HG02885 (cell line): ENCODE data around the gene CASKIN1.
"Not testable (repeated sequence)": the region's sequence is repeated elsewhere in the genome, so short reads cannot be mapped to it uniquely, and the experiment has no call there.

Source experiments
- ATAC-seq: cut with Tn5 transposase; IDR thresholded peaks from one replicate; pipeline ENCODE4 v1.9.1; 2021; ENCODE audit warnings: mild to moderate bottlenecking; ENCODE audit not compliant: unreplicated experiment, poor library complexity

CASKIN1 gene

DNA sequence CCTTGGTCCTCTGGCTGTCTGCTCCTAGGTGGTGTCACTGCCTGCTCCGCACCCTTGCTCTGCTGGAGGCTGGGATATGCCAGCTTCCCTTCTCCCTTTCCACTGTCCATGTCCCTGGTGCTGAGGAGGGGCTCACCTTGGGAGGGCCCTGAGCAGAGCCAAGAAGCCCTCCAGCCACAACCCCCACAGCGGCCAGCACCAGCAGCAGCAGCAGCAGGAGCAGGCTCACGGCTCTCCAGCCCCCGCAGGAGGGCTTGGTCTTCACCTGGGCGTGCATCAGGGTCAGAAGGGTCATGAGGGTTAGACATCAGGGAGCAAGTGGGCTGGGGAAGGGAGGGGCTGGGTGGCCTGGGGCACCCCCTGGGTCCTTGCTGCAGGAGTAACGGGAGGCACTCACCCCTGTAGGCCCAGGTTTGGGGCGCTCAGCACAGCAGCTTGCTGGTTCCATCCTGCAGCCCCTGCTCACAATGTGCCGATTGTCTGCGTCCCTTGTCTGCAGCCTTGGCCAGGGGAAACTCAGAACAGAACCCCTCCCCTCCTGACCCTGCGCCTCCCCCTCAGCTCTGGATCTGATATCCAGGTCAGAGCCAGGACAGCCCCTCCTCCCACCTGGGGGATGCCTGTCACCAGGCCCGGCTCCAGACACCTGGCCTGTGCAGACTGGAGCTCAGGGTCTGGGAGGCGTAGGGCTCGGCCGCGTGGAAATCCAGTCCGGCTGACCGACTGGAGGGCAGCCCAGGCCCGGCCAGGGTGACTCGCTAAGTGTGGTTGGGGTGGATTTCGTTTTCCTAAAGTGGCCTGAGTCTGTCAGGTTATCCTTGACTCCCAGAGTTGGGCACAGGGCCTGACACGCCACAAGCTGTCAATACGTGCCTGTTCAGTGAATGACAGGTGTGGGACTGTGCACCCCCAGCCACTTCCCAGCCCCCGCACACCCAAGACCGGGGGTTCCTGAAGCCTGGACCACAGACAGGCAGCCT lies 14.3 kb upstream of the CASKIN1 start, which contains the start of gene BRICD5:
Gene BRICD5 (minus strand): TSS at position 478 of the 980 bp plus-strand sequence. CDS start 30 bp downstream, at position 448.
- ATAC-seq = no peak

GRCh38 chr16:2210009-2210332 lies 13.6 kb upstream of the CASKIN1 start:
- no peak for ATAC-seq

DNA sequence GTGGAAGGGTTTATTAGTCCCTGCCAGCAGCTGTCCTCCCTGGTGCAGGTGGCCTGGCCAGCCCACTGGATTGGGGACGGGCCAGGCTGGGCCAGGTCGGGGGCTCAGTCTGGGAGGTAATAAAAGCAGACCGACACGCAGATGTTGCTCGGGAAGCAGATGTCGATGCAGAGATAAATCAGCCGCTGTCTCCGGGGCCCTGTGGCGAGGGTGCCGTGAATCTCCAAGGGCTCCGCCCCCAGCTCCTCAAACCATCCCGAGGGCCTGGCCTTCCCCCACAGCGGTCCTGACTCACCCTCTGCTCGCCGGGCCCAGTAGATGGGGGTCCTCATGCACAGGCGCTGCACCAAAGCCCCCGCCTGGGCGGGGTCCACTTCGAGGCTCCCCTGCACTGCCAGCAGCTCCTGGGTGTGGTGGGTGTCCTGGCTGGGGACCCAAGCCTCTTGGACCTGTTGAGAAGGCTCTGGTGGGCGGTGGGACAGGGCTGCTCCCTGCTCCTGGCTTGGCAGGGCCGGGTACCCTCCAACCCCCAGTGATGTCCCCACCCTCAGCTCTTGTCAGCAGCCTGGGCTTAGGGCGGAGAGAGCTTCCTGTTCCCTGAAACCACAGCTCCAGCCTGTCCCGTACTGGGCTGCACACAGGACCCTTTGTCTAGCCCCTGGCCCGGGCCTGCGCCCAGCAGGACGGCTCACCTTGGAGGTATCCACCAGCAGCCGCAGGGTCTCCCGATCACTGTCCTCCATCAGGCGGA lies 13.0 kb upstream of the CASKIN1 start:
- ATAC-seq = no peak

DNA sequence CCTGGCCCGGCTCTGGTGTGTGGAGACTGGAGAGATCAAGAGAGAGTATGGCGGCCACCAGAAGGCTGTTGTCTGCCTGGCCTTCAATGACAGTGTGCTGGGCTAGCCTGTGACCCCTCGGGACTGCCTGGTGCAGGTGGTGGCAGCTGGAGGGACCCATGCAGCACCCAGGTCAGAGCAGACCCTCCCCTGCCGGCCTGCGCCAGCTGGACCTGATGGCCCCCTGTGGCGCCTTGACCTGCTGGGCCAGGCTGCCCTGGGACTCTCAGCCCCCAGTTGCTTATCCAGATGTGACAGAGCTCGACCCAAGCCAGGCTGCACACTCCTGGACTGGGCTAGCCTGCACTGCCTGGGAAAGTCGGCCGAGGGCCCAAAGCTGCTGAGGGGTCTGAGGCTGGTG lies 12.4 kb upstream of the CASKIN1 start:
- ATAC-seq = no peak

DNA sequence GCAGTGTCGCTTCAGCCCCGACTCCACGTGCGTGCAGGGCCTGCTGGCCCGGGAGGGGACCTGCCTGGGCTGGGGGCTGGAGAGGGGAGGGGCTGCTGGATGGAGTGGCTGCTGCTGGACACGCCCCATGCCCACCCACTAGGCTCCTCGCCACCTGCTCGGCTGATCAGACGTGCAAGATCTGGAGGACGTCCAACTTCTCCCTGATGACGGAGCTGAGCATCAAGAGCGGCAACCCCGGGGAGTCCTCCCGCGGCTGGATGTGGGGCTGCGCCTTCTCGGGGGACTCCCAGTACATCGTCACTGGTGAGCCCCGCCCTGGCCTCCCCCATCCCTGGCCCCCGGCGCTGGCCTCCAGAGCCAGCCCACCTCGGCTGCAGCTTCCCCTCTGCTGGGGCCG lies 11.9 kb upstream of the CASKIN1 start:
- ATAC-seq = no peak

- no peak for ATAC-seq
Measured at GRCh38 chr16:2207872-2208271, 11.5 kb upstream of the CASKIN1 start.

GRCh38 chr16:2206780-2207433 lies 10.5 kb upstream of the CASKIN1 start:
- no peak for ATAC-seq

DNA sequence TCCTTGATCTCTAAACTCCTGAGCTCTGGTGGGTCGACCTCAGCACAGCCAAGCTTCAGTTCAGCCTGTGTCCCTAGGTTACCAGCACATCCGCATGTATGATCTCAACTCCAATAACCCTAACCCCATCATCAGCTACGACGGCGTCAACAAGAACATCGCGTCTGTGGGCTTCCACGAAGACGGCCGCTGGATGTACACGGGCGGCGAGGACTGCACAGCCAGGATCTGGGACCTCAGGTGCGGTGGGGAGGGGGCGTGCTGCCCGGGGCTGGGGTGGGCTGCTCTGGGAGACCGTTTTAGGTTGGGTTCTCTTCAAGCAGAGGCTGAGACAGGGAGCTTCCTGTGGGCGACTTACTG lies 10.0 kb upstream of the CASKIN1 start:
- ATAC-seq = no peak

- peak; percentile 23 for ATAC-seq
Measured at GRCh38 chr16:2205967-2206313, 9.5 kb upstream of the CASKIN1 start.

DNA sequence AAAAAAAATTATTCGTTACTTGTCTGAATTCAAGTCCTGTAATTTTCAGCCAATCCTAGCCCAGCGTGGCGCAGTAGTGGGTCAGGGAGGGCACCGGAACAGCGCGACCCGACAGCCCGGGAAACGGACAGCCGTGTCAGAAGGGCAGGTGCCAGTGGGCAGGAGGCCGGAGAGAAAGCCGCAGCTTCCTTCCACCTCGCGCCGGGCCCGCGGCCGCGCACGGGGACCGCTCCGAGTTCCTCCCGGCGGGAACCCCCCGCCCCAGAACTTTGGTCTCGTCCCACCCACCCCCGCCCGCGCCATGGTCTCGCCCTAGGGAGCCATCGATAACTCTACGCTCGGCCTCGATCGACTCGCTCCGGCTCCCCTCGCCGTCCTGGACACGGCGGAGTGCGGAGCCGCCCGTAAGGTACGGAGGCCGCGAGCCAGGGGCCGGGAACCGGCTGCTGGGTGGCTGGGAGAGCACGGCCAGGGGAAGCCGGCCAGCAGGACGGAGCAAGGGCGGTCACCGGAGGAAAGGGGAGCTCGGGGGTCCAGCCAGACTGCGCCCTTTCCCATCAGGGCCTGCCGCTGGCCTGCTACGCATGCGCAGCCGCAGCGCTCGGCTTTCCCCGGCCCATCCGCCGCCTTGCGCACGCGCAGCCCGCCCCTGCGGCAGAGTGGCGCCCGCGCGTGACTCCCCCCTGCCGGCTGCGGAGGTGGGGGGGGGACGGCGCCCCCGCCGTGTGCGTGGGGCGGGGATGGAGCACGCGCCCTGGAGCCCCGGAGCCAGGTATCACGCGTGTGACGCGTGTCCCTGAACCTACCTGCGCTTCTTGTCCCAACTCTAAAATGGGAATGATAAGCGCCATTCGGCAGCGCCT lies 8.9 kb upstream of the CASKIN1 start, which contains the start of gene MLST8:
Gene MLST8 (plus strand): TSS at position 351 of the 863 bp plus-strand sequence. CDS start 632 bp downstream, outside the sequence.
- ATAC-seq = peak; percentile 78

- no peak for ATAC-seq
Measured at GRCh38 chr16:2204416-2205103, 8.2 kb upstream of the CASKIN1 start.

DNA sequence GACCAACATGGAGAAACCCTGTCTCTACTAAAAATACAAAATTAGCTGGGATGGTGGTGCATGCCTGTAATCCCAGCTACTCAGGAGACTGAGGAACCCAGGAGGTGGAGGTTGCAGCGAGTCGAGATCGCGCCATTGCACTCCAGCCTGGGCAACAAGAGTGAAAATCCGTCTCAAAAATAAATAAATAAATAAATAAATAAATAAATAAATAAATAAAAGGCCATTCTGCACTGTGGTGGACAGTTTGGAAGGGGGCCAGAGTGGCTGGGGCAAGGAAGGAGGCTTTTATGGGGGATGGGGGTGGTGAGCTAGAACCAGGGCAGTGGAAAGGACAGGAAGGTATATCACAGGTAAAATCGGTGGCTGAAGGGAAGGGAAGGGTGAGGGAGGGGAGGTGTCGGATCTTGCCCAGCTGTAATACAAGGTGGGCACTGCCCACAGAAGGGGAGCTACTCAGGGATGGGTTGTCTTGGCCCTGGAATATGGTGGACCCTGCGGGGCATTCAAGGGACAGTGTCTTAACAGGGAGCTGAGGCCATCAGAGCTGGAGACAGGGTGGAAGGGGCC lies 6.8 kb upstream of the CASKIN1 start:
- ATAC-seq = not testable (repeated sequence)

DNA sequence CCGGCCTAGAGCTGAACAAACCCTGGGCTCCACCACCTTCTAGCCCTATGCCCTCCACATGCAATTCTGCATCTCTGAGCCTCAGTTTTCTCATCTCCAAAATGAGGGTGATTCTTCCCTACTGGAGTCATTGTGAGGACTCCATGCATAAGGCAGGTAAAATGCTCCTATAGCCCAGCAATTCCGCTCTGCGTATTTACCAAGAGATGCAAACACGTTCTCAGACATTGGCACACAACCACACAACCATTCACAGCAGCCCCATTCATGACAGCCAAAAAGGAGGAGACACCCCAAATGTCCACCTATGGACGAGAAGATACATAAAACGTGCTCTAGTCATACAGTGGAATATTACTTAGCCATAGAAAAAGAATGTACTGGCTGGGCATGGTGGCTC lies 3.9 kb upstream of the CASKIN1 start:
- ATAC-seq = no peak

- ATAC-seq = no peak
Measured at GRCh38 chr16:2199621-2200139, 3.3 kb upstream of the CASKIN1 start.

DNA sequence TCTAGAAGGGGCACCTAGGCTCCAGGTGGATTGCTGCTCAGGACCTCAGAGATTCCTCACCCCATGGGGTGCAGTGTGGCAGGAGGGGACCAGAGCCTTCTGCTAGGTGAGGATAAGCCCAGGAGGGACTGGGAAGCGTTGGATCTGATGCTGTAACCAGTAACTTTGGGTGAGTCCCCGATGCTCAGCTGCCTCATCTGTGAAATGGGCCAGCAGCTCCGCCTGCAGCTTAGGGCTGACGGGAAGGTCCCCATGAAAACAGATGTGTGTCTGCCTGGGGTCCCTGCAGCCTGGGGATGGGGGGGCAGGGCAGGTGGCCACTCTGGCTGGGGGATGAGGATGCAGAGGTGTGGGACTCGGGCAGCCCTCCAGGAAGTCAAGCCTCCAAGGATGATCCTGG lies 2.7 kb upstream of the CASKIN1 start:
- ATAC-seq = no peak

- ATAC-seq = no peak
Measured at GRCh38 chr16:2198283-2198682, 1.9 kb upstream of the CASKIN1 start.

DNA sequence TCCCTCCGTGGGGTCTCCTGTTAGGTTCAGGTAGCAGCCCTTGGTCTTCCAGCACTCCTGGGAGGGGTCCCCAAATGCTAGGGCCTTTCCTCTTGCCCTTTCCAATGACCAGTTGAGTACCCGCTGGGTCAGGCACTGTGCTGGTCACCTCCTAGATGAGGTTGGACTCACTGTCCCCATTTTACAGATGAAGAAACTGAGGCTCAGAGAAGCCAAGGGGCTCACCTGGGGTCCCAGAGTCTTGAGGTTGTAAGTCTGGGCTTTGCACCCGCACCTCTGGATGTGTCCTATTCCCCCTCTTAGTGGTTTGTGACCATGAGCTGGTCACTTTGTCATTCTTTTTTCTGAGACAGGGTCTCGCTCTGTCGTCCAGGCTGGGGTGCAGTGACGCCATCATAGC lies 1.4 kb upstream of the CASKIN1 start:
- no peak for ATAC-seq

DNA sequence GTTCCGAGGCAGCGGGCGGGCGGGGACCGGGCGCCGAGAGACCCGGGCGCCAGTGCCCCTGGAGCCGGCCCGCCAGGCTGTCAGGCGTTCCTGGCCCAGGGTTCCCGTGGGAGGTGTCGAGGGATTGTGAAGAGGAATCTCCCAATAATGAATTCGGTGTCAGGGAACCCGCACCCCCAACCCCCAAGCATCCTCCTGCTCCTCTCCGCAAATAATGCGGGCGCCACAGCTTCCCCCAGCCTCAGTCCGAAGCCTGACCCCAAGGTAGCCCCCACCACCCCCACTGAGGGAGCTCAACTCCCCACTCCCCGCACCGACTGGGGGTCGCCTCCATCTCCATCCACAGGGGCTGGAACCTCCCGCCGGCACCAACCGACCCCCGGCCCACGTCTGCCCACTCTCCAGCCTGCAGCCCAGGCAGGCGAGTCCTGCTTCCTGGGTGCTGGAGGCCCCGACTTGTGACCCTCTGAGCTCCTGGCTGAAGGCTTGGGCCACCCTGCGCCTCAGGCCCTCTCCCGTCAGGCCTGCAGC lies 641 bp upstream of the CASKIN1 start:
- no peak for ATAC-seq
